Activated effector memory CD4-positive, alpha-beta T cell treated with Interleukin-2 at 50 U/mL for 16 hours (primary cell): ENCODE data around the gene NMRAL1.
A peak's percentile ranks its signal among the peaks of the same experiment; 100 is the strongest.

Experiments
- DNase-seq: peaks from one replicate; pipeline ENCODE4 v3.0.0-alpha.2; 2020

The NMRAL1 gene

GRCh38 chr16:4501071-4501478 is 26.6 kb upstream of the NMRAL1 start:
- DNase-seq = no peak

GRCh38 chr16:4500272-4500671 is 25.8 kb upstream of the NMRAL1 start:
- DNase-seq = no peak

GRCh38 chr16:4499196-4499555 is 24.8 kb upstream of the NMRAL1 start:
- DNase-seq = no peak

- DNase-seq = no peak
Observed at GRCh38 chr16:4498546-4499195, 24.2 kb upstream of the NMRAL1 start.

- DNase-seq = no peak
Observed at GRCh38 chr16:4496305-4496704, 21.9 kb upstream of the NMRAL1 start.

- no peak for DNase-seq
Observed at GRCh38 chr16:4495766-4496165, 21.3 kb upstream of the NMRAL1 start.

- DNase-seq = no peak
Observed at GRCh38 chr16:4494746-4495490, 20.5 kb upstream of the NMRAL1 start.

GRCh38 chr16:4491898-4492297 is 17.5 kb upstream of the NMRAL1 start:
- DNase-seq = no peak

- DNase-seq = no peak
Observed at GRCh38 chr16:4489030-4489429, 14.6 kb upstream of the NMRAL1 start.

- DNase-seq = no peak
Observed at GRCh38 chr16:4488499-4488967, 14.1 kb upstream of the NMRAL1 start.

- no peak for DNase-seq
Observed at GRCh38 chr16:4487955-4488498, 13.6 kb upstream of the NMRAL1 start.

- no peak for DNase-seq
Observed at GRCh38 chr16:4486126-4486893, 11.9 kb upstream of the NMRAL1 start.

- DNase-seq = no peak
Observed at GRCh38 chr16:4481963-4482362, 7.5 kb upstream of the NMRAL1 start.

- DNase-seq = no peak
Observed at GRCh38 chr16:4481526-4481925, 7.1 kb upstream of the NMRAL1 start.

- no peak for DNase-seq
Observed at GRCh38 chr16:4477966-4478365, 3.5 kb upstream of the NMRAL1 start.

- DNase-seq = peak; percentile 94
Observed at GRCh38 chr16:4475880-4476788, 1.7 kb upstream of the NMRAL1 start, which contains the start of gene HMOX2. Gene HMOX2, plus strand, starts transcription at chr16:4476398. Its CDS starts 29,127 bp downstream, at chr16:4505525.

GRCh38 chr16:4472880-4473279 is 1.5 kb downstream of the NMRAL1 start:
- no peak for DNase-seq

- no peak for DNase-seq
Observed at GRCh38 chr16:4471869-4472268, 2.6 kb downstream of the NMRAL1 start.

- no peak for DNase-seq
Observed at GRCh38 chr16:4468972-4469371, 5.5 kb downstream of the NMRAL1 start.

- no peak for DNase-seq
Observed at GRCh38 chr16:4467916-4468315, 6.5 kb downstream of the NMRAL1 start.

- DNase-seq = peak; percentile 69
Observed at GRCh38 chr16:4465977-4466779, 8.2 kb downstream of the NMRAL1 start.
